Germinal center (tissue), 1 donor: ENCODE data around the gene RNPEP.
"Not testable (repeated sequence)": the region's sequence is repeated elsewhere in the genome, so short reads cannot be mapped to it uniquely, and the experiment has no call there.

Source experiments
- DNase-seq: peaks from one replicate; pipeline ENCODE4 v3.0.0; 2012; ENCODE audit warnings: mixed read lengths, low spot score

RNPEP gene

DNA sequence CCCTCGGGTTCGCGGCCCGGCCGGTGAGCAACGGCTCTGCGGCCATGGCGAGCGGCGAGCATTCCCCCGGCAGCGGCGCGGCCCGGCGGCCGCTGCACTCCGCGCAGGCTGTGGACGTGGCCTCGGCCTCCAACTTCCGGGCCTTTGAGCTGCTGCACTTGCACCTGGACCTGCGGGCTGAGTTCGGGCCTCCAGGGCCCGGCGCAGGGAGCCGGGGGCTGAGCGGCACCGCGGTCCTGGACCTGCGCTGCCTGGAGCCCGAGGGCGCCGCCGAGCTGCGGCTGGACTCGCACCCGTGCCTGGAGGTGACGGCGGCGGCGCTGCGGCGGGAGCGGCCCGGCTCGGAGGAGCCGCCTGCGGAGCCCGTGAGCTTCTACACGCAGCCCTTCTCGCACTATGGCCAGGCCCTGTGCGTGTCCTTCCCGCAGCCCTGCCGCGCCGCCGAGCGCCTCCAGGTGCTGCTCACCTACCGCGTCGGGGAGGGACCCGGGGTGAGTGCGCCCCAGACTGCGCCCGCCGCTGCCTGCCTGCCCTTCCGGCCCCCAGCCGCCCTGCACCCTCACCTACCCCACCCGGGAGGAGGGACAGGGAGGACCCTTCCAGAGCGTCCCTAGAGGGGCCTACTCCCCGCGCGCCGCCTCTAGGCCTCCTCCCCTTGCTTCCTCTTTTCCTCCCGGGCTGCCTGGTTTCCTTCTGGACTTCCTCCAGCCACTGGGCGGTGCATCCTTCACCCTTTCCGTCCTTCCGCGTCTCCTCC, at the start of gene RNPEP:
Gene RNPEP (plus strand): TSS at position 26 of the 757 bp plus-strand sequence. CDS start 19 bp downstream, at position 45.
- DNase-seq: peak; percentile 72

GRCh38 chr1:201933840-201934430, 48.5 kb upstream of the RNPEP start:
- DNase-seq: no peak

- no peak for DNase-seq
Observed at GRCh38 chr1:201937624-201938213, 44.7 kb upstream of the RNPEP start.

- no peak for DNase-seq
Observed at GRCh38 chr1:201938440-201939035, 43.9 kb upstream of the RNPEP start.

DNA sequence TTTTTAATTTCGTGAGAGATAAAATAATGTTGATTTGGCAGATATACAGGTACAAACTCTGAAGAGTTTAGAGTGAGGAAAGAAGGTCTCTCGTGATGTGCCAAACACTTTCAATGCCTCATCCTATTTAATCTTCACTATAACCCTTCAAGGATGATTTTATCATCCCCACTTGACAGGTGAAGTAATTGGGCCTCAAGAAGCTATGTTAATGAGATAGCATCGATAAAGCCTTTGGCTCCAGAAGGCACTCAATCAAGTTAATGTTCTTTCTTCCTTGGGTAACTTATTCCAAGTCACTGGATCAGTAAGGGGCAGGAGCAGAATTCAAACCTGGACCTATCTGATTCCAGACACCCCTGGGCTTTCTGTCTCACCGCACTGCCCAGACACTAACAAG, 43.3 kb upstream of the RNPEP start:
- DNase-seq: no peak

DNA sequence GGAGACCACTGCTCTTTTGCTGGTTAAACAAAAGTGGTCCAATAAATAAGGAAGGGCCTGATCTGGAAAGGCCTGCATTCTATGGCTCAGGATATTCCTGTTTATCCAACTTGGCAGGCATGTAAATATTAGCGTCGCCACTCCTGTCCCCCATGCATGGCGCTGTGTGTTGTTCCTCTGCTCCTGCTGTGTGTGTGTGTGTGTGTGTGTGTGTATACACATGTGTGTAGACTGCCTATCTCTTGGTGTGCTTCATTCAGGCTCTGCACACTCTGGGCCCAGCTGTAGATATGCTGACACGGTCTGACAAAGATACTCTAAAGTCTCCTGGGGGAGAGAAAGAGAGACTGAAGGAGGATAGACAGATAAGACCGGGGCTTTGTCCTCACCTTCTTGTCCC, 42.9 kb upstream of the RNPEP start:
- no peak for DNase-seq

- not testable (repeated sequence) for DNase-seq
Observed at GRCh38 chr1:201940316-201940715, 42.1 kb upstream of the RNPEP start.

GRCh38 chr1:201941420-201942128, 40.9 kb upstream of the RNPEP start:
- no peak for DNase-seq

DNA sequence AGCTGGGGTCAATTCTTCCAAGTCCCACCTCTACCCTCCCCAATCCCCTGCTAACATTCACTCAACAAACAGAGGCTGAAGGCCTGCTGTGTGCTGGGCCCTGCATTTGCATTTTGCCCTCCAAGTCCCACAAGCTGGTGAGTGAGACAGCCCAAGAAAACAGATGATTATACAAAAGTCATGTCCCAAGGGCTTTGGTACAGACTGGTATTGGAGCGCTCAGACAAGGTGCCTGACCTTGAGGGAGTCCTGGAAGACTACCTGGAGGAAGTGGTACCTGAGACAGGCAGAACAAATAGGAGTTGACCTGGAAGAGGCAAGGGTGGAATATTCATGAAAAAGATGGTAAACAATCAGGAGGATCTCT, 40.3 kb upstream of the RNPEP start:
- no peak for DNase-seq

- no peak for DNase-seq
Observed at GRCh38 chr1:201944002-201944401, 38.4 kb upstream of the RNPEP start.

- DNase-seq: no peak
Observed at GRCh38 chr1:201944639-201945038, 37.8 kb upstream of the RNPEP start.

DNA sequence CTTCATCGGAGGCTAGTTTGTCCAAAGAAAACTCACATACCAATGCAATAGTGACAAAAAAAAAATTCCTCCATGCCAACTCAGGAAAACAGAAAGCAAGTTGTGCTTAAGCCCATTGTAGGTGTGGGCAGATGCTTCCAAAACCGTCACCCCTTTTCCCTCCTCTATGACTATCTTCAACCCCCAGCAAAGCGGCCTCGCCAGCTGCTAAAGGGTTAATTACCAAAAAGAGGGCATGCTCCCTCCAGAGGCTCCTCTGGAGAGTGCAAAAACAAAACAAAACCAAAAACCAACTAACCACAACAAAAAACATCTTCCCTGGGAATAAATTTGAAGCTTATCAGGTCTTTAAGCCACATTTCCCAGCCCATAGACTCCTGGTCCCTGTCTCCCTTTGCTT, 37.3 kb upstream of the RNPEP start:
- DNase-seq: no peak

GRCh38 chr1:201945863-201946223, 36.6 kb upstream of the RNPEP start:
- DNase-seq: no peak

DNA sequence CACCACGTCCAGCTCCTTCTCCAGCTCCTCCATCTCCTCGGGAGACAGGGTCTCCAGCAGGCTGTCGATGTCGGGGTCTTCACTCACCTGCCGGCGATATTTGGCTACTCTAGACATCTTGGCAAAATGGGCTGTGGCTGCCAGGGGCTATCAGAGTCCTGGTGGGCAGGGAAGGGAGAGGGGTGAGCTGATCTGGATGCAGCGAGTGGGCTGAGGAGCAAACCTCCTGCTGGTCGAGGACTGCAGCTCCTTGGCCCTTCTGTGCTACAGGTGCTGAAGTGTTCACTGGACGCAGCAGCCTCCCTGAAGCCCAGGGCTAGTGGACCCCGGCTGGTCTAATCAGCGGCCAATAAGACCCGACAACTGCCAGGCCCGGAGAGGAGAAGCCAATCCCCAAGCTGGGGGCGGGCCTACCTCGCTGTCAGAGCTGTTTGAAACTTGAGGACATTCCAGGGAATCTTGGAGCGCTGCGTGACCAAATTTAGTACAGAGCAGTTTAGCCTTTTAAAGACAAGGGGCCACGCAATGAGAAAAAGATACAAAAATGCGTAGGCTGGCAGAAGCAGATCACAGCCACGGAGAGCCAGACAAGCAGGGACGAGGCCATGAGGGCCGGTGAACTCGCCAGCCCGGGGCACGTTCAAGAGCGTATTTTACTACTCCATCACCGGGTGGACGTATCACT, 36.1 kb upstream of the RNPEP start, which contains the start of gene LMOD1:
Gene LMOD1 (minus strand): TSS at position 325 of the 685 bp plus-strand sequence. CDS start 208 bp downstream, at position 117.
- DNase-seq: no peak

DNA sequence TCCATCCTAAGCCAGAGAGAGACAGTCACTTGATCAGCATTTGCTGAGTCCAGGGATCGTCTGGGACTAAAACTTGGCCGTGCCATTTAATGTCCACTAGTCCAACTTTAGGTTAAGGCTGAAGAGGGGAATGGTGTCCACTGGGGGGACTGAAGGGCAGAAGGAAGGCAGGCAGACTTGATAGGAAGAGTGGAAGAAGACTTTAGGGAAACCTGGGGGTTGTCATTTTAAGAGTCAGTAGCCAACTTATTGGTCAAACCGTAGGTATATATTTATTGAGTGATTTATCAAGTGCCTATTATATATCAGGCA, 34.8 kb upstream of the RNPEP start:
- DNase-seq: no peak

DNA sequence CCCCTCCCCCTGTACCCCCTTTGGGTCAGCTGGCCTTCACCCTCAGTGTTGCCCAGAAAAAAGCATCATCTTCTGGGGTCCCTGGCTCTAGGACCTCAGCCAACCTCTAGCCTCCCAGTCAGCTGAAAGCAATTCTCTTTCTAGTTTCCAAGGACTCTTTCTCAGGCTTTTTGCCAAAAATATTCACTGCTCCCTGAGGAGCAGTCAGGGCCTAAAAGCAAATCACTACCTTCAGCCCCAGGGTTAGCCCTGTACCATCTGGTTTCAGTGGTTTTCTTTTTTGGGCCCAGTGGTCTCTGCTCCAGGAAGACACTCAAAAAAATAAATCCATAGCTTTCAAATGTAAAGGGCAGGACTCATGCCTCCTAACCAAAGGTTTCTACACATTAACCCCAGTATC, 33.0 kb upstream of the RNPEP start:
- no peak for DNase-seq

GRCh38 chr1:201954263-201955008, 28.0 kb upstream of the RNPEP start:
- no peak for DNase-seq

GRCh38 chr1:201955009-201955728, 27.3 kb upstream of the RNPEP start, which contains the start of gene TIMM17A:
TSS of gene TIMM17A (plus strand) at chr1:201955503. CDS start at chr1:201955527, 24 bp downstream.
- DNase-seq: peak; percentile 91

- DNase-seq: no peak
Observed at GRCh38 chr1:201955729-201956143, 26.7 kb upstream of the RNPEP start.

DNA sequence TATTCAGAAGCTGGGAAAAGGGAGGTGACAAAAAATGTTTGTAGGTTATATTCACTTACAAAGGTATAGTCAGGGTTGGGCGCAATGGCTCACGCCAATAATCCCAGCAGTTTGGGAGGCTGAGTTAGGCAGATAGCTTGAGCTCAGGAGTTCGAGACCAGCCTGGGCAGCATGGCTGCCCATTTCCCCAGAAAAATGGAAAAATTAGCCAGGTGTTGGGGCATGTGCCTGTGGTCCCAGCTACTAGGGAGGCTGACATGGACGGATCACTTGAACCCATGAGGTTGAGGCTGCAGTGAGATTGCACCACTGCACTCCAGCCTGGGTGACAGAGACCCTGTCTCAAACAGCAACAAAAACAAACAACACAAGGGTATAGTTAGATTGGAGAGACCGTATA, 24.1 kb upstream of the RNPEP start:
- DNase-seq: no peak
